Activated CD4-positive, alpha-beta T cell treated with anti-CD3 and anti-CD28 coated beads, Interleukin-2, Interleukin-4, amounts not matched to agents 100 ng/mL and 50 ng/mL, durations not matched to agents 16 hours and 8 hours (primary cell): Measurements from ENCODE around the gene CHURC1.

Experiments
- DNase-seq: peaks from one replicate; pipeline ENCODE4 v3.0.0-alpha.2; 2020; ENCODE audit warnings: low spot score

The CHURC1 gene

GRCh38 chr14:64914237-64915028 lies at the start of gene CHURC1:
TSS of gene CHURC1 (plus strand) at chr14:64914455. CDS start at chr14:64914496, 41 bp downstream.
- DNase-seq: peak; percentile 98

GRCh38 chr14:64865109-64865508 lies 49.1 kb upstream of the CHURC1 start:
- DNase-seq: no peak

GRCh38 chr14:64865992-64866391 lies 48.3 kb upstream of the CHURC1 start:
- DNase-seq: no peak

GRCh38 chr14:64867182-64867581 lies 47.1 kb upstream of the CHURC1 start:
- DNase-seq: no peak

- no peak for DNase-seq
Observed at GRCh38 chr14:64868379-64868778, 45.9 kb upstream of the CHURC1 start.

- DNase-seq: no peak
Observed at GRCh38 chr14:64868841-64869240, 45.4 kb upstream of the CHURC1 start.

GRCh38 chr14:64870160-64870559 lies 44.1 kb upstream of the CHURC1 start:
- no peak for DNase-seq

GRCh38 chr14:64871344-64871743 lies 42.9 kb upstream of the CHURC1 start:
- no peak for DNase-seq

- DNase-seq: no peak
Observed at GRCh38 chr14:64873506-64874219, 40.6 kb upstream of the CHURC1 start.

GRCh38 chr14:64875350-64875749 lies 38.9 kb upstream of the CHURC1 start:
- no peak for DNase-seq

GRCh38 chr14:64877846-64878245 lies 36.4 kb upstream of the CHURC1 start:
- no peak for DNase-seq

- DNase-seq: no peak
Observed at GRCh38 chr14:64878837-64879634, 35.2 kb upstream of the CHURC1 start.

GRCh38 chr14:64879635-64880220 lies 34.5 kb upstream of the CHURC1 start, which contains the start of gene SPTB:
TSS of gene SPTB (minus strand) at chr14:64879907. CDS start at chr14:64823094, 56,813 bp downstream.
- peak; percentile 33 for DNase-seq

- peak; percentile 49 for DNase-seq
Observed at GRCh38 chr14:64880221-64881121, 33.8 kb upstream of the CHURC1 start.

GRCh38 chr14:64885559-64885958 lies 28.7 kb upstream of the CHURC1 start:
- no peak for DNase-seq

GRCh38 chr14:64889352-64889751 lies 24.9 kb upstream of the CHURC1 start:
- no peak for DNase-seq

- no peak for DNase-seq
Observed at GRCh38 chr14:64891173-64891838, 22.9 kb upstream of the CHURC1 start.

GRCh38 chr14:64891839-64892375 lies 22.3 kb upstream of the CHURC1 start:
- peak; percentile 50 for DNase-seq

- no peak for DNase-seq
Observed at GRCh38 chr14:64899958-64900357, 14.3 kb upstream of the CHURC1 start.

- no peak for DNase-seq
Observed at GRCh38 chr14:64906022-64906421, 8.2 kb upstream of the CHURC1 start.
